IPS-18c (cell line): ENCODE data around the gene ZFYVE28.

Source experiments
- H3K4me3 ChIP-seq: 2 replicates; pipeline ENCODE4 v1.7.0; 2013; ENCODE audit warnings: low read depth, mild to moderate bottlenecking, low read length, moderate library complexity; ENCODE audit not compliant: insufficient read depth
- H3K9me3 ChIP-seq: one replicate; pipeline ENCODE4 v1.6.1; 2013; ENCODE audit warnings: mild to moderate bottlenecking, low read length, moderate library complexity; ENCODE audit not compliant: control insufficient read depth, insufficient read depth

ZFYVE28 gene

DNA sequence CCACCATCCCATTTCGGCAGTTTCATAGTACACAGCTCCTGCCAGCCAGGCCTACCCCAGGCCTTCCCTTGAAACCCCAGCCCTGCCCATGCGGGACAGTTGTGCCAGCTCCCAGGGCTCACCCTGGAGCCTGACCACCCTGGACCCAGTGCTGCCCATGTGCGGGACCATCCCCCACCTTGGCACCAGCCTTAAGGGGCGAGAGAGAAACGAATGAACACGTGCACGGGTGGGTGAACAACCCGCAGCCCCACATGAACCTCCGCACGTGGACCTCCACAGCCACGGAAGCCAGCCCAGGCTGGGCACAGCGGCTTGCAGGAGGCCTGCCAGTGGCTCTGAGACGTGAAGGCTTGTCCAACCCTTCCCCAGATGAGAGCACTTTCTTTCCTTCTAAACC, 80.5 kb downstream of the ZFYVE28 start:
- Histone ChIP-seq H3K4me3 (no peak overlapping the region), H3K9me3 (peaks cover 2% of the 10 kb centered on the region)

DNA sequence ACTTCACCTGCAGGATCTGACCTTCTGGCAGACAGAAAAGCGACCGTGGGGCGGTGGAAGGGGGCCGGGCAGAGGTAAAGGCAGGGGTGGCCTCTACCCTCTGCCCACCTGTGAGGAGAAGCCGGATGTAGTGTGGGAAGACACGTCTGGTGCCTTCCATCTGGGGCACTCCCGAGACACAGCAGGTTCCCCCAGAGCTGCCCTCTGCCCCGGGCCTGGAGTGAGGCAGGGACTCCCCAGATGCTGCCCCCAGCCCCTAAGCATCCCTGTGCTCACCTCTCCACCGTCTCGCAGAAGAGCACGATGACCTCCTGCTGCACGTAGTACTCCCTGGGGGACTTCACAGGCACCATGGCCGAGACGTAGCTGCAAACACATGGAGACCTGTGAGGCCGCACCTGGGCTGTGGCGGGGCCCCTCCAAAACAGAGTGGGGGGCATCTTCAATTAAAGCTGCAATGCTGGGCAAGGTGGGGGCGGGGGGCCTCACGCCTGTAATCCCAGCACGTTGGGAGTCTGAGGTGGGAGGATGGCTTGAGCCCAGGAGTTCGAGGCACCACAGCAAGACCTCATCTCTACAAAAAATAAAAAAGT, 81.2 kb downstream of the ZFYVE28 start:
- no peak overlapping the region for H3K4me3 ChIP-seq
- H3K9me3 ChIP-seq, result peaks cover 2% of the 10 kb centered on the region

- Histone ChIP-seq H3K4me3 (no peak overlapping the region), H3K9me3 (peaks cover 2% of the 10 kb centered on the region)
Observed at GRCh38 chr4:2336659-2337058, 81.8 kb downstream of the ZFYVE28 start.

- H3K4me3 ChIP-seq, result no peak overlapping the region
- H3K9me3 ChIP-seq, result peaks cover 2% of the 10 kb centered on the region
Observed at GRCh38 chr4:2335729-2336101, 82.7 kb downstream of the ZFYVE28 start.

- H3K9me3 ChIP-seq, result peaks cover 2% of the 10 kb centered on the region
- H3K4me3 ChIP-seq, result no peak overlapping the region
Observed at GRCh38 chr4:2334826-2335728, 83.4 kb downstream of the ZFYVE28 start.

GRCh38 chr4:2333916-2334644, 84.4 kb downstream of the ZFYVE28 start:
- Histone ChIP-seq H3K9me3 (peaks cover 2% of the 10 kb centered on the region), H3K4me3 (no peak overlapping the region)

- Histone ChIP-seq H3K4me3 (no peak overlapping the region), H3K9me3 (peaks cover 2% of the 10 kb centered on the region)
Observed at GRCh38 chr4:2333356-2333841, 85.0 kb downstream of the ZFYVE28 start.

GRCh38 chr4:2332976-2333319, 85.5 kb downstream of the ZFYVE28 start:
- Histone ChIP-seq H3K4me3 (no peak overlapping the region), H3K9me3 (peaks cover 2% of the 10 kb centered on the region)

DNA sequence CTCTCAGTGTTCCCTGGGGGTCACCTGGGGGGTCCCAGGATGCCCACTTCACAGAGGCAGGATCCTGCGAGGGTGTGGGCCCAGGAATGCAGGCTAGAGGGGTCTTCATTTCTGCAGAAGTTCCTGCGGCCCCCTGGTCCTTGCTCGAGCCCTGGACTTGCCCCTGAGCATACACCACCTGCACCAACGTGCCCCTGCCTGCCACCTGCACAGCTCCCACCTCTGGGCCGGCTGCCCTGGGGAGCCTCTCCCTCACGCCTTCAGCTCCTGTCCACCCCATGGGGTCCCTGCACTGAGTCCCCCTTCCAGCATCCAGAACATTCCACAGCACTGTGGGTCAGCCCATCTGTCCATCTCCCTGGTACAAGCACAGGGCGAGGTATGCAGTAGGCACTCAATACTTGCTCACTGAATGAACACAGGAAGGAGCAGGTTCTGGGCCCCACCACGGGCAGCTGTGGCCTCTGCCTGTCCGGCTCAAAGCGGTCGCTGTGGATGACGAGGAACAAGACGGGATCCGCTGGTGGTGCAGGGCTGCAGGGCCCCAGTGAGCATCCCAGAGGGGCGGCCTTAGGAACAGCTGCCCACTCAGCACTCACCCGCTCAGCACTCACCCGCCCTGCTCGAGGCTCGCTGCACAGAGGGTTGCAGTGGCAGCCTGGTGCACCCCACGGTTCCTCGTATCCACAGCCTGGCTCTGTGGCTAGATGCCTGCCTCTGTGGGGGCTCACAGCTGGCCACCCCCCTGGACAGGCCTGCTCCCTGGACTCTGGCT, 86.1 kb downstream of the ZFYVE28 start:
- no peak overlapping the region for H3K4me3 ChIP-seq
- peaks cover 2% of the 10 kb centered on the region for H3K9me3 ChIP-seq

DNA sequence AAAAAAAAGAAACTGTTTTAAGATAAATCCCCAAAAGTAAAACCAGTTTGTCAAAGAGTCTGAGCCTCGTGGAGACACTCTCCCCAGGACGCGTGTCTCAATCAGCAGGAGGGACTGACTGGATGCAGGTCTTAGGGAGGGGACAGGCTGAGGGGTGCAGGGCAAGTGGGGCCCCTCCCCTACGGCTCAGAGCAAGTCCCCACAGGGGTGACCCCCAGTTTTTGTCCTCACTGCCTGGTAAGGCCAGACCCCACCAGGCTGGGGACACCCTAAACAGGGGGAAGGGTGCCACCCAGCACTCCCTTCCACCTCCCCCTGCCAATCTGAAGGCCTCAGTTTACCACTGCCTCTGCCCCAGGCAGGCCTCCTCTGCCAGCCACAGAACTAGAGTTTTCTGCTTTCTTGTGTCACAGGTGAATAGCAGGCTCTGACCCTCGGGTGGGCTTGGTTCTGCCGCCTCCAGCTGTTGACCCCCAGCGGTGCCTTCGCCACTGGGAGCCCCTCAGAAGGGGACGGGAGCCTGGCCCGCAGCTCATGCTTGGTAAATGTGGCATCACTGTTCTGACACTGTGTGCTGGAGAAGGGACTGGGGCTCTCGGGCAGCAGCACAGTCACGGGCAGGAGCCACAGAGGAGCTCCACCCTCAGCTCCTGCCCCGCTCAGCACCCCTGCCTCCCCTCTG, 86.8 kb downstream of the ZFYVE28 start:
- H3K4me3 ChIP-seq, result no peak overlapping the region
- H3K9me3 ChIP-seq, result no peaks in the 10 kb centered on the region

GRCh38 chr4:2331043-2331420, 87.4 kb downstream of the ZFYVE28 start:
- H3K4me3 ChIP-seq, result no peak overlapping the region
- H3K9me3 ChIP-seq, result no peaks in the 10 kb centered on the region

DNA sequence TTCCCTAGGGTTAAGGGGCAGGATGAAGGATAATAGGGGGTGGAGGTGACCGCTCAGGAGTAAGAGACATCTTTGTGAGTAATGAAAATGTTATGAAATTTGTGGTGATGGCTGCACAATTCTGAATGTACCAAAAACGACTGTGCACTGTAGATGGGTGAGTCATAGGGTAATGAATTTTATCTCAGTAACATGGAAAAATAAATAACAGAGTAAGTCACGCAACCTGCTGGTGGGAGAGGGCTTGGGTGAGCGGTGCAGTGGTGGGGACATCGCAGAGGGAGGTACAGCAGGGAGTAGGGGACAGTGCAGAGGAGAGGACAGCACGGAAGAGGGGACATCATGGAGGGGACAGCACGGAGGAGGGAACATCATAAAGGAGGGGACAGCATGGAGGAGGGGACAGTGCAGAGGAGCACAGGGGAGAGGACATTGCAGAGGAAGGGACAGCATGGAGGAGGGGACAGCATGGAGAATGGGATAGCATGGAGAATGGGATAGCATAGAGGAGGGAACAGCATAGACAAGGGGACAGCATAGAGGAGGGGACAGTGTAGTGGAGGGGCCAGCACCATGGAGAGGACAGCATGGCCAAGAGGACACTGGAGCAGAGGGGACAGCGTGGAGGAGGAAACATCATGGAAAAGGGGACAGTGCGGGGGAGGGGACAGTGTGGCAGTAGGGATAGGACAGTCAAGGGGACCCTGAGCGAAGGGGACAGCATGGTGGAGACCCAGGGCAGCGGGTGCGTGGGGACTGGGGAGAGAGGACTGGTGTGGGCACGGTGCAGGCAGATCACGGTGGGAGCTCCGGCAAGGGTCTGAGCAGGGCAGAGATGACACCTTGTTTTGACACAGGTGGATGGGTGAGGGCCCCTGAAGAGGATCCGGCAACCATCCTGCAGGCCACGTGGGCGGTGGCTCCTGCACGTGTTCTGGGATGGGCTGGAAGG, 88.1 kb downstream of the ZFYVE28 start:
- H3K4me3 ChIP-seq, result no peak overlapping the region

GRCh38 chr4:2327579-2327978, 90.9 kb downstream of the ZFYVE28 start:
- H3K4me3 ChIP-seq, result no peak overlapping the region
- no peaks in the 10 kb centered on the region for H3K9me3 ChIP-seq

More for the DNA sequence above, 88.1 kb downstream of the ZFYVE28 start:
- H3K9me3 ChIP-seq, result no peaks in the 10 kb centered on the region

GRCh38 chr4:2324891-2325290, 93.6 kb downstream of the ZFYVE28 start:
- no peaks in the 10 kb centered on the region for H3K9me3 ChIP-seq
- no peak overlapping the region for H3K4me3 ChIP-seq

DNA sequence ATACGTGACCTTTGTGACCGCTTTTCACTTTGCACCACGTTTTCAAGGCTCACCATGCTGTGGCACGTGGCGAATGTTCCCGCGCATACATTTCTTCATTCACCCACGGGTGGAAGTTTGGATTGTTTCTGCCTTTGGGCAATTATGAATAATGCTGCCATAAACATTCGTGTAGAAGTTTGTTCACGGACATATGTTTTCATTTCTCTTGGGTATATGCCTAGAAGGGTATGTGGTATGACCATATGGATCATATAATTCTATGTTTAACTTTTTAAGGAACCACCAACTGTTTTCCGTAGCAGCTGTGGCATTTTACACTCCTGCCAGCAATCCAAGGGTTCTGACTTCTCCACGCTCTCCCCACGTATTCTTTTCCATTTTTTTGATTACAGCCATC, 95.6 kb downstream of the ZFYVE28 start:
- Histone ChIP-seq H3K4me3 (no peak overlapping the region), H3K9me3 (no peaks in the 10 kb centered on the region)

GRCh38 chr4:2322227-2322626, 96.2 kb downstream of the ZFYVE28 start:
- Histone ChIP-seq H3K9me3 (no peaks in the 10 kb centered on the region), H3K4me3 (no peak overlapping the region)
